GM18498 (cell line): ENCODE data around the gene PTPRZ1.
A peak's percentile ranks its signal among the peaks of the same experiment; 100 is the strongest.

ENCODE experiments used
- ATAC-seq: cut with Tn5 transposase; IDR thresholded peaks from one replicate; pipeline ENCODE4 v1.9.1; 2021; ENCODE audit warnings: mild to moderate bottlenecking, moderate library complexity; ENCODE audit not compliant: unreplicated experiment

PTPRZ1 gene

DNA sequence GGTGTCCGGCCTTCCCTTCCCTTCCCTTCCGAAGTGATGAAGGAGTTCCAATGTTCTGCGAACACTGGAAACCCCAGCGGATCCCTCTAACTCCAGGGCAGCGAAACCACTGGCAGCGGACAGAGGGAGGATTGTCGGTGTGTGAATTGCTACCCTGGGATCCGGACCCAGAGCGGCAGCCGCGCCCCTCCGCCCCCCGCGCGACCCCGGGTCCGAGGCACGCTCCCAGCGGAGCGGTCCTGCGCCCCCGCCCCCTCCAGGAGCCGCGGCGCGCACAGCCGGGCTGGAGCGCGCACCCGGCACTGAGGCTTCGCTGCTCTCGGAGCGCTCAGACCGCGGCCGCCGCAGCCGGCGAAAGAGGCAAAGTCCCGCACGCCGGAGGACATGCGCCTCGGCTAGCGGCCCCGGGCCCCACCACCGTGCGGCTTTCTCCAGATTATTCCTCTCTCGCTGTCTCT, at the start of gene PTPRZ1:
Gene PTPRZ1 (plus strand): TSS at position 331 of the 458 bp plus-strand sequence. CDS start 339 bp downstream, outside the sequence.
- peak; percentile 62 for ATAC-seq

- no peak for ATAC-seq
These were observed 48.7 kb upstream of the PTPRZ1 start for GRCh38 chr7:121824276-121824675.

DNA sequence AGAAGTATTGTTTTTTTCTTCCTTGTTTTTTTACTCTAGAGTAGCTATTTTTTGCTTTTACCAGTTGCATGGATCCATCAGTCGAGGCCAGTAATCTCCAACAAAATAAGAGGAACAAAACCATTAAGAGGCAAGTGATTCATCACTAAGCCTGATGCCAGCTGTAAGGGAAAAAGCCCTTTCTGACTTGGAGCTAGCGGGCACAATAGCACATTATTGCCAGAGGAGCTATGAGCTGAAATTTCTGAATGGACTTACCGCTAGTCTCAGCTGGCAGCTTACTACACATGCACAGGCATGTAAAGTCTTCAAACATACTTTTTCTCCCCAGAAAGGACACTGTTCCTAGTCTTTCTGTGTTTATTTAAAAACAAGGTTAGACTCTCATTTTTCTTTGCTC, 41.6 kb upstream of the PTPRZ1 start:
- ATAC-seq, result no peak

DNA sequence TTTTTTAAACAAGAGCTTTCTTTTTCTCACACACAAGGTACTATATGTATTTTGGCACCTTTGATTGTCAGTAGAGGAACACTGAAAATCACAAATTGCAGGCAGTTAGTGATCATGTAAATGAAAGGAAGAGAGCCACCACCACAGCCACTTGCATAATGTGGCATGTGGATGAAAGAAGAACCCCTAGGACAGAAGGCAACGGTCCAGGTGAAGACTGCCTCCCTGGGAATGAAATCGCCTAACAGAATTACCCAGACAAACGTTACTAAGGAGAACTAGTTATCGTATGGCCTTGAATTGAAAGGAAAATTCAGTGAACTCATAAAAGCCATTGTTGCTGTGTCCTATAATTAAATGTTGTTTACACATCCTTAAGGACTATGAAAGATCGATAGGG, 41.2 kb upstream of the PTPRZ1 start:
- no peak for ATAC-seq

GRCh38 chr7:121832347-121832746, 40.6 kb upstream of the PTPRZ1 start:
- ATAC-seq, result no peak

DNA sequence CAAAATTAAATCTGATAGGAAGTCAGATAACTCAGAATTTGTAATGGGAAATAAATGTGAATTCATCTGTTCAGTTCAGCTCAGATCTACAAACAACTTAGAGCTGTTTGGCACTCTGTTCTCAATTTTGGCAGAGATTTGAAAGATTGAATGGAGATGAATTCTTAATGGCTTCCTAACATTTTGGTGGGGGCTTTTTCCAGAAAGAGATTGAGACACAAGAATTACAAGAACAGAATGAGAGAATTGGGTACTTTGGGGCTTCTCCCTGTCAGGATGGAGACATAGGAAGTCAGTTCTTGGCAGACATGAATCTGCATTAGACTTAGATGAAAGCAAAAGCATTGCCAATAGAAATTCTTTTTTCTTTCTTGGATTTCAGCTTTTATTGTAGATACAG, 39.0 kb upstream of the PTPRZ1 start:
- ATAC-seq, result no peak

DNA sequence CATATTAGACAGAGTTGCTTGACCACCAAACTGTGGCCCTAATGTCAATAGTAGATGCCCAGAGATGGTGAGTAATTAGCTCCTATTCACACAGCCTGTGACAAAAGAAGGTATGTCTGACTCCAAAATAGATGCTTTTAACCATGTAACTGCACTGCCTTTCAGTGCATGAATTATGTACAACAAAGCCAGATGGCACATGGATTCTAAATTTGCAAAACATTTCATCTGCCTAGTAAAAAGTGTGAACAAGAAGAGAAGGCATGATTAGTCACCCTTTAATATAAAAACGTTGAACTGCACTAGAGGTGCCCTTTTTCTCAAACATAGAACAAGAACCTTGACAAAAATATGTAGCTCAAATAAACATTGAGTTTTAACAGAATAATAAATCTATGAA, 35.5 kb upstream of the PTPRZ1 start:
- ATAC-seq, result no peak

GRCh38 chr7:121847041-121847440, 25.9 kb upstream of the PTPRZ1 start:
- no peak for ATAC-seq

DNA sequence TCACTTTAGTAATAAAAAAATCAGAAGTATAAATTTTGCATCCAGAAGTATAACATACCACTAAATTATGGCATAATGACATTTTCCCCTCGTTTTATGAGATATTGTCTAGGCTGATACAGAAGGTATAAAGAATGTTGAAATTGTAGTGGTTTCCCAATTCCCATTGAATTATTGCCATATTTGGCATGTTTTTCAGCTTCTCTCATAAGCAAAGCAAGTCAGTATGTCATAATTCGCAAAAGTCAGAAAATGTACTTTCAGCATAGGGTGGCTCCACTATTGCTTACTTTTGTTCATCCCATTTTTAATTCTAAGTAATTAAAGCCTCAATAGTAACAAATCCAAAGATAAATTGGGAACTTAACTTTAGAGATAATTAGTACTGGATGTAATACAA, 19.7 kb upstream of the PTPRZ1 start:
- ATAC-seq, result no peak

DNA sequence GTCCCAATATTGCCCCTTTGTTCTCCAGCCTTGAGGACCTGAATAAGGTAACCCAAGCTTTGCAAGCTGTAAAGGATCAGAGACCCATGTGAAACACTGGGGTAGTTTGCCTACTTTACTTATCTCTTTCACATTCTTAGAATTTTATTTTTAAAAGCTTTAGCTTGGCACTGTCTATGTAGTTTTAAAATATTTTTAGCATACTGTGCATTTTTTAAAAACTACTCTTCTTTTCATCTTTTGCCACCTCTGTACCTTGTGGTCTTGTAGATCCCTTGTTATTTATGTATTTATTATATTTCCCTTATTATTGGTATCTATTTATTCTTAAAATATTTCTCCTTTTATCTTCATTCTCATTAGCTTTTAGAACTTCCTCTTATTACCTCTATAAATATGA, 12.0 kb upstream of the PTPRZ1 start:
- ATAC-seq, result no peak

DNA sequence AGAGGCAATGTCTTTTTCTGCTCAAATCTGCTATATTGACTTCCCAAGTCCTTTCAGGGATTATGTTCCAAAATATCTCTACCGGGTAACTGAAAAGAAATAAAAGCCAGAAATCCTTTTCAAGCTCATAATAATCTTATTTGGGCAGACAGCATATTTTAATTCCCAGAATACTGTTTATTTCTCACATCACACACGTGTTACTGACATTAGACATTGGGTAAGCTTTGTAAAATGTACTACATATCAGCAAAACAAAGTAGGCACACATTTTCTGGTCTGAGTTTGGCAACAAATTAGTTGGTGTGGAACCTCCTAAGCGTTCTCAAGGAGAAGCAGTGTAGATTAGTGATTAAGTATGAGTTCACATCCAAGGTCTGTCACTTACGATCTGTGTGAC, 10.4 kb upstream of the PTPRZ1 start:
- no peak for ATAC-seq

DNA sequence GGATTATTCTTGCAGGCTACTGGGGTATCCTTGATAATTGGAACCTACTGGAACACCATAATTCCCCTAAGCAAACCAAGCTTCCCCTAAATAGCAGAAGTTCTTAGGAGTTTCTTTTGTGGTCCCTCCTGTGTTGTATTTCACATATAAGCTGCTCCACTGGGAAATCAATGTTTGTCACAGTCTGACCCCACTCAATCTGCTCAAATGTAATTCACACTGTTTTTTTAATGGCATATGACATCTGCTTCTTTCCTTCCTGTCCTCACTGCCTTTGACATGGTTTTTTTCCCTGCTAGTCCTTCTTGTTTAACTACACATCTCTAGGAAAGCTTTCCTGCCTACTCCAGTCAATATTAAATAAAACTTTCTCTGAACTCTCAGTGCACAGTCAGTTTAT, 1.8 kb upstream of the PTPRZ1 start:
- no peak for ATAC-seq

DNA sequence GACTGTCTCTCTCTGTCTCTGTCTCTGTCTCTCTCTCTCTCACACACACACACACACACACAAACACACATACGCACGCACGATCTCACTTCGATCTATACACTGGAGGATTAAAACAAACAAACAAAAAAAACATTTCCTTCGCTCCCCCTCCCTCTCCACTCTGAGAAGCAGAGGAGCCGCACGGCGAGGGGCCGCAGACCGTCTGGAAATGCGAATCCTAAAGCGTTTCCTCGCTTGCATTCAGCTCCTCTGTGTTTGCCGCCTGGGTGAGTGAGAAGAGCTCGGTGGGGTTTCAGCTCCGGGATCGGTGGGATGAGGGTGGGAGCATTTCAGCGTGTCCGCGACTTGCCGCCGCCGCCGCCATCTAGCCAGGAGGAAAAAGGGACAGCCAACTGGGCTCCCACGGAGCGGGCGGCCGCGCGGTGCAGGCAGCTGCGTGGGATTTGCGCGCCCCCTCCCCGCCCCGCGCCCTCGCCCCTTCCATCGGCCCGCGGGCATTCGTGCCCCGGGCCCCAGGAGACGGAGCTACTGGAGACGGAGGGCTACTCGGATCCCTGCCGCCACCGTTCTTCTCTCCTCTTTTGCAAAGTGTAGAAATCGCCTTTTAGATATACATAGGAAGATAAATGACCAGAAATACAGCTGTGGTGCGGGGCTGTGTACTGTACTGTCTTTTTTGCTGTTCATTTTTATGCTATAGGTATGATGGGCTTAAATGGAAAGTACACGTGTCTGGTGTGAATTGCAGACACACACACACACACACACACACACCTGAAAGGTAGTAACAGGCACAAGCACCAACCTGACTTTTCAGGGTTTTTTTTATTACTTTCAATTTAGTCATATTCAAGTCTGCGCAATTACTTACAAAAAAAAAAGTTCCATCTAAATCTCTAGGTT, 581 bp downstream of the PTPRZ1 start:
- ATAC-seq, result peak; percentile 30

DNA sequence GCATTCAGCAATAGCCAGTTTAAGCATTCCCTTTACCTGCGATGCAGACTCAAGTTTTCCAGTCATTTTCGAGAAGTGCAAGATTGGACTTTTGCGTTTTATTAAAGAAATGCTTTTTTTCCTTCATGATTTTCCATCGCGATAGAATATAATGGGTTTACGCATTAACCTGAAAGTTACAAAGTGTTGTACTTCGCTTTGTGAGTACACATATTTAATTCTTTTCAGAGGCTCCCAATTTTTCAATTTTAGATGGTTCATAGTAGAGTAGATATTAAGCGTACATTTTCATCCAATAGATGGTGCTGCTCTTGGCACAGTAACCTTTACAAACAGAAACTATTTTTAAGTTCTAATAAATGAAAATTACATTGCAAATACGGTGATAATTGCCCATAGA, 1.3 kb downstream of the PTPRZ1 start:
- no peak for ATAC-seq

GRCh38 chr7:121875203-121875602, 2.2 kb downstream of the PTPRZ1 start:
- ATAC-seq, result no peak

DNA sequence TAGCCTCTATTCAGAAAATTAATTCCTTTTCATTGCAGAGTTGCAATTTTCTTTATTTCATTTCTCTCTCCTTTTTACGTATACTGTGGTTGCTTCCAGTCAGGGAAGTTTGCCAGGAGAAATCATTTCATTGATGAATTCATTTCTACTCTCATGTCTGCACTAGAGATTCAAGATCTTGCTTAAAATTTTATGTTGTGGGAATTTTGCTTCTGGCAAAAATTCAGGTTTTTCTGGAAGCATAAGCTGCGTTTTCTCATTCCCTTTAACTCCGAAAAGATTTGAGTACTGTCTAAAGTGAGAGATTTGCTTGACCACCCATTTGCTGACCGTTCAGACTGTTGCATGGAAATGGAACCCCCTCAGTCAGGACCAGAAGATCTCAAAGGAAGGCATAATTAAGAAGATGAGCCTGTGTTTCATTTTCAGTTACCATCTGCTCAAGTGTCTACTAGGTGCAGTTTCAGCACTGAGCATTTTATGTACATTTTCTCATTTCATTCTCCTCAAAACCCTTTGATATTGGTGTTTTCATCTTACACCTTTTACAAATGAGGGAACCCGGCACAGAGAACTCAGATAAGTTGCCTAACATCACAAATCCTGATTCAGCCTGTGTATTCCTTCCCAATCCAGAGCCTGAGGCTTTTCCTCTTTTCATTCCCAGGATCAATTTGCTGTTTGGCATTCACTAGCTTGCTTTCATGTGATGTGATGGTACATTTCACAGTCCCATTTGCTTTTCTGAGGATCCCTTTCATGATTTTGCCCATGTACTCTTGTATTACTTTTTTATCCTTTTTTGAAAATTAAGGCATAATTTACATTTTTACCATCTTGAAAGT, 3.9 kb downstream of the PTPRZ1 start:
- ATAC-seq, result no peak

DNA sequence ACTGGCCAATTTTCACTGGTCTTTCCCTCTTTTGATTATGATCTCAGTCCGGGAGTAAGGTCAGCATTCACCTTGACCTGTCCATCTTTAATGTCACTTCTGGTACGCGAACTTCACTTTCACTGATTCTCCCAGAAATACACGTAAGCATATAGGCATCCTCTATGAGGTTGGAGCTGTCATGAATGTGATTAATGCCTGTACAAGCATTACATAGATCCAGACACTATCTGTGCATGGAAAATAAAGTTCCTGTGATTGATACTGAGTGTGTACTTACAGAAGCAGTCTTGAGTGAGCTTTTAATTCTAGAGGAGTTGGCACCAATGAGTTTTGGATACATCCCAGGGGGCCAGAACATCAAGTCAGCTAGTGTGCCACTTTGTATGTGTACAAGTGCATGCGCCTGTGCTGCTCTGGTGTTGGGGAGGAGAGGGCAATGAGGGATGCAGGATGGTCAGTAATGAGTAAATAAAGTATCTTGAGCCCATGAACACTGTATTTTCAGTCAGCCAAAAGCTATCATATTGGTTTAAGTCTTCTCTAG, 6.0 kb downstream of the PTPRZ1 start:
- ATAC-seq, result no peak

DNA sequence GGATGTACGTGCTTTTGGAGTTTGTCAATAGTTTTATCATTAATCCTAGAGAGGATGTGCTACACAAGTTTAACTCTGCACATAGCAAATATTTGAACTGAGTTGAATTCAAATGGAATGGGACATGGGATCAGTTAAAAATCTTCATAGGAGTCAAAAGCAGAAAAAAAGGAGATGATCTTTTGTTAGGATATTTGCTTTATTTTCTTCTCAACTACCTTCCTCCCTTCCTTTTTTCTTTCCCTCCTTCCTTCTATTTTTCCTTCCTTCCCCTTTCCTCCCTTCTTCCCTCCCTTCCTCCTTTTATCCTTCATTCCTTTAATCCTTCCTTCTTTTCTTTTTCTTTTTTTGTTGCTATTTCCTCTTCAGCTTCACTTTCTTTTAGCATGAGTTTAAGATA, 6.6 kb downstream of the PTPRZ1 start:
- ATAC-seq, result no peak

DNA sequence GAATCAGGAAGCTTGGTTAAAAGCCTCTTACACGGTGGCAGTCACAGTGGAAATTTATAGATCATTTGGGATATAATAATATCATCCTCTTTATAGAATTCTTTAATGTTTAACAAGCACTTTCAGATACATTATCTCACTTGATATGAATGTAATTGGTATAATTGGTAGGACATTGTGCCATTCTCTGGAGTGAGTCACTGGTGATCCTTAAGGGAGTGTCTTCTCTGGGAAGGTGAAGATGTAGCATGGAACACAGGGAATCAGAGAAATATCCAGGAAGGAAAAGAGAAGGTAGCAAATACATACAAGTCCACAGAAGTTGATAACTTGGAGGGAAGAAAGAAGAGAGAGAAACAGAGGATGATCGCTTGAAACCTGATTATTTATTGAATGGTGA, 9.8 kb downstream of the PTPRZ1 start:
- no peak for ATAC-seq

- ATAC-seq, result no peak
These were observed 12.4 kb downstream of the PTPRZ1 start for GRCh38 chr7:121885166-121885920.

DNA sequence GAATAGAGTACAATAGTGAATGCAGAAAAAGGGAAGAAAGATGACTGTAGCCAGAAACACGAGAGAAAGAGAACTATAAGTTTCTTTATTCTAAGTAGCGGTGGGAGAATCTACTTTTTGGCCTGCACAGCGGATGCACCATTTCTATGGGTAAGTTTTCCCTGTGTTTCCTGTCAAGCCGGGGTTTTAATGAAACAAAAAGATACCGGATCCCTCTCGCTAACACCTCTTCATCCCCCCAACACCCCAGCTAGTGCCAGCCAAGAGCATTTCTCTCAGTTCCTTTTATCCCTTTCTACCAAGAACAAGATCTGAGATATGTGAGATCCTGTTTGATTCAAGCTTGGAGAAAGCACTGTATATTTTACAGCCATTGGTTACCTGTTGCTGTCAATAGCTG, 14.7 kb downstream of the PTPRZ1 start:
- ATAC-seq, result no peak
